Motor neuron (in vitro differentiated cells): ENCODE data around the gene SORCS3. TPM values are rescaled to one million over a fixed set of nuclear protein-coding genes. Genes with fewer than 3 reads are reported as not detected.

Experiments
- ATAC-seq, 8 experiments: fragments of 200-7000 bp; cut with Tn5 transposase; replicated peaks in 6 of 8; 2 replicates each; pipeline ENCODE4 v1.8.0; 2021; ENCODE audit warnings: mild to moderate bottlenecking in 8 of 8, moderate library complexity in 8 of 8
- H3K27ac ChIP-seq, 2 donors: fragments of 250-450 bp; sonication (Bioruptor Pico); 2 replicates each; pipeline ENCODE4 v1.9.0; 2021; ENCODE audit warnings: antibody characterized with exemption in 2 of 2, mild to moderate bottlenecking in 2 of 2, moderate library complexity in 1 of 2
- H3K4me1 ChIP-seq, 2 donors: fragments of 250-450 bp; sonication (Bioruptor Pico); replicated peaks in 1 of 2; 2 replicates each; pipeline ENCODE4 v1.6.1; 2021; ENCODE audit warnings: antibody characterized with exemption in 2 of 2, mild to moderate bottlenecking in 2 of 2, moderate library complexity in 1 of 2
- H3K4me3 ChIP-seq, 5 donors: fragments of 250-450 bp; sonication (Bioruptor Pico); 2 replicates each; pipeline ENCODE4 v1.9.0; 2021; ENCODE audit warnings: antibody characterized with exemption in 5 of 5, mild to moderate bottlenecking in 5 of 5, moderate library complexity in 4 of 5
- WGBS, 10 experiments: fragments of 450-650 bp; shearing (Covaris generic); methylation state at CpG; one replicate each; pipeline ENCODE4 v1.0.0; 2022; 5-methylcytosine and 5-hydroxymethylcytosine counted together
- in situ Hi-C, 9 experiments: fragments of 400-800 bp; cut with MboI; loops; one replicate each; pipeline ENCODE4 v1.15.0; 2021; ENCODE audit warnings: low sequenced_read_pairs in 9 of 9, low pct_unique_long_range_greater_than_20kb in 2 of 9; ENCODE audit not compliant: unreplicated experiment in 9 of 9
- total RNA-seq, 8 experiments: library from RNA; unstranded; fragments of 300-600 nt; gene quantifications; 2 replicates each; pipeline versions ENCODE4 v1.2.3 to v1.2.4, GENCODE V29; 2022

Gene SORCS3
- total RNA-seq, 8 experiments from 2014 or later, result 0.10 to 14.3 (median 7.3) TPM

DNA sequence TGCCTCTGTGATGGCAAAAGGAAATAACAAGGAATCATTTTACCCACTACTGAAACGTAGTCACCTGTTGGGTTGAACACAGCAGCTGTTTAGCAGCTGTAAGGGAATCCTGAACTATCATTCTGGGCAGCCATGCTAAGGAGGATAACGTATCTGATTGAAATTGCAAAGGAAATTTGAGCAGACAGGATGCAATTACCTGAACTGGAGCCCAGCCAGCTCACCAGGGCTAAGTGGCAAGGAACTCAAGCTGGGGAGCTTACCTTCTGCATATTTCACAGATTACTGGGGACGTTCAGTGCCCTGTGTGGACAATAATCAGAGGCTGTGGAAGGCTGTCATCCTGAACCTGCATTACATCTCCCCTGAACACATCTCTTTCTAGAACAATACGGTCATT lies 650.5 kb downstream of the SORCS3 start:
- H3K27ac ChIP-seq, result no peak overlapping the region
- ATAC-seq, result no peak
- no peak overlapping the region for H3K4me3 ChIP-seq
- in situ Hi-C loops, result no loop called here
- H3K4me1 ChIP-seq, result no peaks in the 10 kb centered on the region
- WGBS, 10 experiments, result 0 to 94% (median 41%) methylated on average over 1 to 4 of the region's 4 CpGs; no CpG with 5 or more reads in 2 of the 10 experiments

- in situ Hi-C loops, result no loop called here
- no peaks in the 10 kb centered on the region for H3K4me1 ChIP-seq
- WGBS, 10 experiments, result 0 to 100% (median 95%) methylated on average over 1 to 3 of the region's 3 CpGs; no CpG with 5 or more reads in 1 of the 10 experiments
- no peak overlapping the region for H3K4me3 ChIP-seq
- no peak for ATAC-seq
- no peak overlapping the region for H3K27ac ChIP-seq
Measured at GRCh38 chr10:105292236-105292635, 651.1 kb downstream of the SORCS3 start.
